Prostate gland (tissue), 2 donors: ENCODE measurements around the gene OTOP2.

Experiments
- CTCF ChIP-seq, 4 experiments: fragments of 200-600 bp in 2 of 4; fragments of 450-650 bp in 2 of 4; sonication (generic) in 2 of 4; IDR thresholded peaks; 1 replicate in 3 of 4; 2 replicates in 1 of 4; pipeline ENCODE4 v1.5.1; 2016 to 2019; ENCODE audit warnings: antibody characterized with exemption in 4 of 4, mild to moderate bottlenecking in 2 of 4, moderate library complexity in 2 of 4
- POLR2A ChIP-seq: fragments of 450-650 bp; IDR thresholded peaks from one replicate; pipeline ENCODE4 v1.6.1; 2016; ENCODE audit warnings: antibody characterized with exemption, mild to moderate bottlenecking
- POLR2AphosphoS5 ChIP-seq: sonication (generic); formaldehyde crosslinking; IDR thresholded peaks from one replicate; pipeline ENCODE4 v1.6.1; 2017; ENCODE audit warnings: antibody characterized with exemption

- TF ChIP-seq POLR2AphosphoS5 (no peak), POLR2A (no peak), CTCF (IDR thresholded peaks at IDR 0.05) (no peak)
These were observed 23.9 kb upstream of the OTOP2 start for GRCh38 chr17:74900208-74900607.
